NT2/D1 (cell line): ENCODE data around the gene ADAMTS19.

Experiments
- SUZ12 ChIP-seq: IDR thresholded peaks from 2 replicates; pipeline ENCODE4 v1.6.1; 2011; ENCODE audit not compliant: insufficient read length, insufficient read depth; ENCODE audit errors: extremely low read depth
- YY1 ChIP-seq: IDR thresholded peaks from 2 replicates; pipeline ENCODE4 v1.6.1; 2011; ENCODE audit not compliant: insufficient read length, insufficient read depth

DNA sequence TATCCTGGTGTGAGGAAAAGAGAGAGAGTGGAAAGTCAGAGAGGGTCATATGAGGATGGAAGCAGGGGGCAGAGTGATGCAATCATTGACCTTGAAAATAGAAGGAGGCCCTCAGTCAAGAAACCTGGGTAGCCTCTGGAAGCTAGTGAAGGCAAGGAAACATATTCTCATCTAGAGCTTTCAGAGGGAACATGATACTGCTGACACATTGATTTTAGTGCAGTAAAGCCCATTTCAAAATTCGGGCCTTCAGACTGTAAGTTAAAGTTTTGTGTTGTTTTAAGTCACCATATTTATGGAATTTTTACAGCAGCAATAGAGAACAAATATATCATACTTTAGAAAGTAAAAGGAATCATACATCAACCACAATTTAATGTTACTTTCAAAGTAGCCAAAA lies 87.0 kb downstream of the ADAMTS19 start:
- TF ChIP-seq SUZ12 = no peak
- no peak for TF ChIP-seq YY1
